ENCODE results near the gene APOBEC4.
"Not testable (repeated sequence)": the region's sequence is repeated elsewhere in the genome, so short reads cannot be mapped to it uniquely, and the experiment has no call there.

The APOBEC4 gene
- total RNA-seq, result 0.94 reads per million

GRCh38 chr1:183652547-183653461, at the start of gene APOBEC4:
Gene APOBEC4, minus strand, starts transcription at chr1:183653316. Its CDS starts 4,535 bp downstream, at chr1:183648781.
- DNase-seq, result no peak

- no peak for DNase-seq
Observed at GRCh38 chr1:183702813-183703198, 49.7 kb upstream of the APOBEC4 start.

- DNase-seq, result no peak
Observed at GRCh38 chr1:183702087-183702812, 49.1 kb upstream of the APOBEC4 start.

- no peak for DNase-seq
Observed at GRCh38 chr1:183699616-183700160, 46.6 kb upstream of the APOBEC4 start.

- DNase-seq, result no peak
Observed at GRCh38 chr1:183697814-183698590, 44.9 kb upstream of the APOBEC4 start.

GRCh38 chr1:183696981-183697380, 43.9 kb upstream of the APOBEC4 start:
- DNase-seq, result no peak

DNA sequence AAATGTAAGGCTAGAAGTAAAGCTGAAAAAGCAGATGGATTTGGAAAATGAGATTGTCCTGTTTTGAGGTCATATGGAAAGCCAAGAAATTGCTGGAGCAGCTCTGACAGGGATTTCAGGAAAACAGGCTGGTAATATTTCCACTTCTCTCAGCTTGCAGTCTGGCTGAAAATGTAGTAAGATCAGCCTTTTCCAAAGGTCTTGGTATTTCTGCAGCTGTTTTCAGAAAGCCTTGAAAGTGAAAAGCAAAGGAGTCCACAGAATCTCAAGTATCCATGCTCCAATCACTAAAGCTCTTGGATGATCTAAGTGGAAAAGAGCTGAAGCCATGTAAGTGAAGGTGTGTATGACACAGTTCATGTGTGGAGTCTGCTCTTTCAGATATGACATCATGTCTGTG, 41.6 kb upstream of the APOBEC4 start:
- DNase-seq, result no peak

GRCh38 chr1:183694066-183694465, 41.0 kb upstream of the APOBEC4 start:
- DNase-seq, result no peak

DNA sequence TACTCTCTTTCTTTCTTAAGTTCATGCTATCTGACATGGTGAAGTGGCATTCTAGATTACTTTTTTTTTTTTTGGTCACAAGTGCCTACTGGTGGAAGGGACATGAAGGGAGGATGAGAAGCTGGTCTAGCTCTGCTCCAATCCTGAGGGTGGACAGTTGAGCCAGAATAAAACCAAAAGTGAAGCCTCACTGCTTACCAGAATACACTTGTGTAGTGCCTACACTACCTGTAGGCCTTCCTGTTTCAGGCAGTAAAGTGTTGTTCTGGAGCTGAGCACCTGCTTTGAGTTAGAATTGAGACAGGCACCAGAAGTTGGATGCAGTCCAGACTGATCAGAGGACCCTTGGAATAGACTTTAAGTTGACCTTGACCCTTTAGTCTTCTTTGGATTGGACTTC, 40.4 kb upstream of the APOBEC4 start:
- no peak for DNase-seq

- no peak for DNase-seq
Observed at GRCh38 chr1:183689762-183690204, 36.7 kb upstream of the APOBEC4 start.

- DNase-seq, result no peak
Observed at GRCh38 chr1:183688341-183689060, 35.4 kb upstream of the APOBEC4 start.

- DNase-seq, result no peak
Observed at GRCh38 chr1:183687546-183688304, 34.6 kb upstream of the APOBEC4 start.

GRCh38 chr1:183686229-183686628, 33.1 kb upstream of the APOBEC4 start:
- DNase-seq, result no peak

- DNase-seq, result peak; percentile 9
Observed at GRCh38 chr1:183685112-183685713, 32.1 kb upstream of the APOBEC4 start.

DNA sequence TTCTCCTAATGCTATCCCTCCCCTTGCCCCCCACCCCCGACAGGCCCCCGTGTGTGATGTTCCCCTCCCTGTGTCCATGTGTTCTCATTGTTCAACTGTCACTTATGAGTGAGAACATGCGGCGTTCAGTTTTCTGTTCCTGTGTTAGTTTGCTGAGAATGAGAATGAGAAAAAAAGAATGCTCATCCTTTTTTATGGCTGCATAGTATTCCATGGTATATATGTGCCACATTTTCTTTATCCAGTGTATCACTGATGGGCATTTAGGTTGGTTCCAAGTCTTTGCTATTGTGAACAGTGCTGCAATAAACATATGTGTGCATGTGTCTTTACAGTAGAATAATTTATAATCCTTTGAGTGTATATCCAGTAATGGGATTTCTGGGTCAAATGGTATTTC, 26.2 kb upstream of the APOBEC4 start:
- not testable (repeated sequence) for DNase-seq

DNA sequence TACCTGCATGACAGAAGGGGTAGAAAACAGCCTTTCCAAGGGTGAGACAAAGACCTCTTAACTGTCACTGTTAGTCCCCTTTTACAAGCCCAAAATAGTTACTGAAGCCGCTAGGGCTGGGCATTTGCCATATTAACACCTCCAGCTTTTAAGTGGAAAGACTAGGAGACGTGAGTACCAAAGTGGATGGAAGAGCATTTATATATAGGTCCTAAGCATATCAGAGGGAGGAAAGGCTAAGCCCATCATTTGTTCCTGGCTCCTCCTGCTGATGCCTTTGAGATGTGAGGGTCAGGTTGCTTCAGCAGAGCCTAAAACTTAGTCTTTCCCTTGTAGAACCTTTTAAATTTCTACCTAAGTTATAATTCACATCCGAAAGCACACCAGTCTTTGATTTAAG, 25.7 kb upstream of the APOBEC4 start:
- no peak for DNase-seq

DNA sequence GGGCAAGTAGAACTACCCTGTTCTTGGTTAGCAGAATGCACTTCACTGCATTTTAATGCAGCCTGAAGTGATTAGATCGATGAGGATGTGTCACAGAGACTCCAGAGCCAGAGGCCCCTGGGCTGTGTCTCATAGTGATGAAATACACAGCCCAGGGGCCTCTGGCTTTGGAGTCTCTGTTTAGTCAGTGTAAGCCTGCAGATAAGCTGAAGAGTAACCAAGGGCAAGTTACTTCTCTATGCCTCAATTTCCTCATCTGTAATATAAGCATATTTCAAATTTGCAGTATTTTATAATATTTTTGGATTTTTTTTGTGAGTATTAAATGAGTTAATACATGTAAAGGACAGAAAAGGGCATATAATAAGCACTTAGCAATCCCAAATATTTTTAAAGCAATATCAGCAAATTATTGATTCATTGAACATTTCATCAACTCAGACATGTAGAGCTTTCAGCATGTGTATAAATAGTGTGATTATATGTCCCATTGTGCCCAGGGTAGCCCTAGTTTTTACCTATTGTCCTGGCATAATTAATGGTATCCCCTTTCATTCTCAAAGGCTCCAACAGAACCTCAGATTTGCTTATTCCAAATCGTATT, 23.6 kb upstream of the APOBEC4 start:
- DNase-seq, result no peak

- no peak for DNase-seq
Observed at GRCh38 chr1:183675883-183676585, 22.9 kb upstream of the APOBEC4 start.

DNA sequence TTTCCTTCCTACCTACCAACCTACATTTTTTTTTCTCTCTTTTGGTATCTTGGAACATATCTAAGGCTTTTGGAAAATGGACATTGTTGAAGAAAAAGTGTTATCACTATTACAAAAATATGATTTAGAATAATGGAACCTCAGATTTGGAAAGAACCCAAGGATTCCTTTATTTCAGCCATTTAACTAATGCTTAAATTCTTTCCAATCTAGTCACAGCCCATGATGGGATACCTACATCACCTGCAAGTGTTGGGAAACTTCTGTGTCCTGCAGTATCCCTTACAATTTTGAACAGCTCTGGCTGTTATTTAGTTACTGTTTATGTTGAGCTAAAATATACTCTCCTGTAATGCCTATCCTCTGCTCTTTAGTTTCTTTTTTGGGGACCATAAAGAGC, 22.3 kb upstream of the APOBEC4 start:
- no peak for DNase-seq

- DNase-seq, result no peak
Observed at GRCh38 chr1:183674886-183675285, 21.8 kb upstream of the APOBEC4 start.

Measured in effector CD4-positive, alpha-beta T cell (primary cell).